Transverse colon (tissue), 4 donors: Measurements from ENCODE around the gene OR2S2. TPM values are rescaled to one million over a fixed set of nuclear protein-coding genes. Genes with fewer than 3 reads are reported as not detected.
"Not testable (repeated sequence)": the region's sequence is repeated elsewhere in the genome, so short reads cannot be mapped to it uniquely, and the experiment has no call there.

Experiments
- DNase-seq: peaks from one replicate; pipeline ENCODE4 v3.0.0-alpha.2; 2019
- H3K27ac ChIP-seq, 4 donors: fragments of 200-600 bp; sonication (generic); 2 replicates each; pipeline ENCODE4 v1.5.1; 2016 to 2018; ENCODE audit warnings: inconsistent platforms in 4 of 4
- H3K27me3 ChIP-seq: fragments of 200-600 bp; sonication (generic); 2 replicates; pipeline ENCODE4 v1.5.1; 2017; ENCODE audit warnings: inconsistent platforms
- H3K36me3 ChIP-seq, 4 donors: fragments of 200-600 bp; sonication (generic); 2 replicates each; pipeline ENCODE4 v1.5.1; 2017 to 2019; ENCODE audit warnings: inconsistent platforms in 4 of 4
- H3K4me1 ChIP-seq, 4 donors: fragments of 200-600 bp; sonication (generic); 2 replicates each; pipeline ENCODE4 v1.5.1; 2017 to 2020; ENCODE audit warnings: inconsistent platforms in 4 of 4
- H3K4me3 ChIP-seq, 4 donors: fragments of 200-600 bp; sonication (generic); 1 replicate in 1 of 4; 2 replicates in 3 of 4; pipeline versions ENCODE4 v1.5.1 to v1.6.1; 2017 to 2019; ENCODE audit warnings: inconsistent platforms in 4 of 4
- H3K9me3 ChIP-seq, 2 donors: fragments of 200-600 bp; sonication (generic); 2 replicates each; pipeline ENCODE4 v1.5.1; 2017 to 2019; ENCODE audit warnings: inconsistent platforms in 2 of 2
- EP300 ChIP-seq: sonication (generic); formaldehyde crosslinking; IDR thresholded peaks from one replicate; pipeline ENCODE4 v1.6.1; 2017; ENCODE audit warnings: antibody characterized with exemption, low read depth
- POLR2A ChIP-seq: fragments of 450-650 bp; IDR thresholded peaks from one replicate; pipeline ENCODE4 v1.6.1; 2016; ENCODE audit warnings: antibody characterized with exemption, mild to moderate bottlenecking, moderate library complexity
- POLR2AphosphoS5 ChIP-seq, 3 donors: sonication (generic); formaldehyde crosslinking; IDR thresholded peaks; one replicate each; pipeline ENCODE4 v1.6.1; 2016; ENCODE audit warnings: antibody characterized with exemption in 3 of 3
- WGBS, 2 donors: methylation state at CpG; one replicate each; pipeline ENCODE4 v1.1.5; 2018; ENCODE audit warnings: low coverage in 1 of 2; 5-methylcytosine and 5-hydroxymethylcytosine counted together
- in situ Hi-C, 4 donors: fragments of 200-750 bp; cut with MboI; loops; one replicate each; pipeline versions ENCODE4 v1.15.0 to v1.15.1; 2017; ENCODE audit warnings: low sequenced_read_pairs in 3 of 4, low pct_ligation_motif_present in 1 of 4, low pct_unique_long_range_greater_than_20kb in 1 of 4
- intact Hi-C: fragments of 100-400 bp; cut with DNase I; formaldehyde crosslinking; loops from one replicate; pipeline ENCODE4 v1.15.1; 2023; ENCODE audit warnings: low total_unique reads
- total RNA-seq, 4 donors: library from RNA; depleted of rRNA; stranded (reverse); fragments of >200 nt; gene quantifications; one replicate each; pipeline ENCODE4 v1.1.0, GENCODE V29; 2016
- TF ChIP-seq, protein P1 (sequence below), 5 experiments: fragments of 200-600 bp in 3 of 5; fragments of 450-650 bp in 2 of 5; sonication (generic) in 3 of 5; IDR thresholded peaks; 1 replicate in 2 of 5; 2 replicates in 3 of 5; pipeline ENCODE4 v1.5.1; 2016 to 2017; ENCODE audit warnings: antibody characterized with exemption in 5 of 5, inconsistent platforms in 3 of 5, mild to moderate bottlenecking in 2 of 5, moderate library complexity in 1 of 5

OR2S2 gene
- total RNA-seq, 4 donors from 2014 or later, result not detected

DNA sequence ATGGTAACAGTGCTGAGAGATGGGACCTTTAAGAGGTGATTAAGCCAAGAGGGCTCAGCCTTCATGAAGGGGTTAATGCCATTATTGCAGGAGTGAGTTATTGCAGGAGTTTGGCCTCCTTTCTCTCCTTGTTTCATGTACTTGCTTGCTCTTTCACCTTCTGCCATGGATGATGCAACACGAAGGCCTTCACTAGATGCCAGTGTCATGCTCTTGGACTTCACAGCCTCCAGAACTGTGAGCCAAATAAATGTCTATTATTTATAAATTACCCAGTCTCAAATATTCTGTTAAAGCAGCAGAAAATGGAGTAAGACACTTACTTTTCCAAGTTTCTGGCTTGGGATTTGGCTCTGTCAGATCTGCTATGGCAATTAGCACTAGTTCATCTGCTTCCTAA is 40.4 kb upstream of the OR2S2 start:
- intact Hi-C loops (loop anchor here (10.0 kb wide), 1 partner anchor 1306 kb away; no protein-coding TSS in a partner anchor), in situ Hi-C loops (no loop called here)
- no peak for DNase-seq
- 86% methylated on average over 1 of the region's 1 CpG; no CpG with 5 or more reads in 1 of the 2 donors for WGBS, 2 donors
- TF ChIP-seq POLR2A (no peak), POLR2AphosphoS5 (IDR thresholded peaks at IDR 0.05) (no peak), EP300 (no peak)
- TF ChIP-seq, protein P1, sequence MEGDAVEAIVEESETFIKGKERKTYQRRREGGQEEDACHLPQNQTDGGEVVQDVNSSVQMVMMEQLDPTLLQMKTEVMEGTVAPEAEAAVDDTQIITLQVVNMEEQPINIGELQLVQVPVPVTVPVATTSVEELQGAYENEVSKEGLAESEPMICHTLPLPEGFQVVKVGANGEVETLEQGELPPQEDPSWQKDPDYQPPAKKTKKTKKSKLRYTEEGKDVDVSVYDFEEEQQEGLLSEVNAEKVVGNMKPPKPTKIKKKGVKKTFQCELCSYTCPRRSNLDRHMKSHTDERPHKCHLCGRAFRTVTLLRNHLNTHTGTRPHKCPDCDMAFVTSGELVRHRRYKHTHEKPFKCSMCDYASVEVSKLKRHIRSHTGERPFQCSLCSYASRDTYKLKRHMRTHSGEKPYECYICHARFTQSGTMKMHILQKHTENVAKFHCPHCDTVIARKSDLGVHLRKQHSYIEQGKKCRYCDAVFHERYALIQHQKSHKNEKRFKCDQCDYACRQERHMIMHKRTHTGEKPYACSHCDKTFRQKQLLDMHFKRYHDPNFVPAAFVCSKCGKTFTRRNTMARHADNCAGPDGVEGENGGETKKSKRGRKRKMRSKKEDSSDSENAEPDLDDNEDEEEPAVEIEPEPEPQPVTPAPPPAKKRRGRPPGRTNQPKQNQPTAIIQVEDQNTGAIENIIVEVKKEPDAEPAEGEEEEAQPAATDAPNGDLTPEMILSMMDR (IDR thresholded peaks at IDR 0.05), result no peak
- H3K4me3 ChIP-seq, result no peak overlapping the region
- no peak overlapping the region for H3K27ac ChIP-seq
- H3K27me3 ChIP-seq, result no peaks in the 10 kb centered on the region
- no peaks in the 10 kb centered on the region for H3K36me3 ChIP-seq
- H3K4me1 ChIP-seq, result no peaks in the 10 kb centered on the region
- peaks cover 10% of the 10 kb centered on the region in 2 donors for H3K9me3 ChIP-seq

DNA sequence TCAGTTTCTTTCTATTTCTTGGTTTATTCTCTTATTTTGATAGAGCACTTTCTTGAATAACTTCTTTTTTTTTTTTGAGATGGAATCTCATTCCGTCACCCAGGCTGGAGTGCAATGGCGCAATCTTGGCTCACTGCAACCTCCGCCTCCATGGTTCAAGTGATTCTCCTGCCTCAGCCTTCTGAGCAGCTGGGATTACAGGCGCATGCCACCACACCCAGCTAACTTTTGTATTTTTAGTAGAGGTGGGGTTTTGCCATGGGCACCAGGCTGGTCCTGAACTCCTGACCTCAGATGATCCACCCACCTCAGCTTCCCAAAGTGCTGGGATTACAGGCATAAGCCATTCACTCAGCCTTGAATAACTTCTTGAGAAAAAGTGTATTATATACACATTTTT is 39.1 kb upstream of the OR2S2 start:
- H3K27me3 ChIP-seq, DNase-seq, H3K27ac ChIP-seq, H3K4me3 ChIP-seq, in situ Hi-C loops, H3K36me3 ChIP-seq, H3K4me1 ChIP-seq: not testable (repeated sequence)
- intact Hi-C loops, result loop anchor here (10.0 kb wide), 1 partner anchor 1308 kb away; no protein-coding TSS in a partner anchor
- H3K9me3 ChIP-seq, result peaks cover 10% of the 10 kb centered on the region in 2 donors
- WGBS, 2 donors, result 90 to 97% methylated on average over 4 of the region's 4 CpGs

DNA sequence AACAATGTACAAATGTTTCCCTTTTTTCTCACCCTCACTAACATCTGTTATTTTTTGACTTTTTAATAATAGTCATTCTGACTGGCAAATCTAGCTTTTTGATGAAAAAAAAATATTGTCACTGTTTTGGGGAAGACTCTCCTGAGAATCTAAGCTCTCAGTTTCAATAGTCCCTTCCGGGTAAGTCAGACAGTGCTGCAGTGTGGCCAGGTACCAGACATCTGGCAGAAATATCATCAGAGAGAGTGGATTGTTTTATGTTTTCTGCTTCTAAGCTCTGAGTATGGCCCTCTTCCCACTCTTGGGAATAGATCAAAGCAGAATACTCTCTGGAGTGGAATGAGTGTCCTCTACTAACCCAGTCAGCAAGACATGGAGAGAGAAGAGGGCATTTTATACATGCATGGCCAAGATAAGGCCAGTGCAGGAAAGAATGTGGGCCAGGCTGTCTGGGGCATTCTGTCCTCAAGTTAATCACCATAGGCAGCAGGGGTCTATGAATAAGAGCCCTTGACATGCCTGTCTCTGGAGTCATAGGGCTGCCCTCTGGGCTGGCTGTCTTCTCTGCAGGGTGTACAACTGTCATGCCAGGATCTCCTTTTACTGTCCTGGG is 38.5 kb upstream of the OR2S2 start:
- Histone ChIP-seq H3K4me1 (no peaks in the 10 kb centered on the region), H3K9me3 (peaks cover 10% of the 10 kb centered on the region in 2 donors), H3K27ac (no peak overlapping the region), H3K36me3 (no peaks in the 10 kb centered on the region), H3K4me3 (no peak overlapping the region), H3K27me3 (peaks cover 6% of the 10 kb centered on the region)
- intact Hi-C loops, result loop anchor here (10.0 kb wide), 1 partner anchor 1308 kb away; no protein-coding TSS in a partner anchor
- no peak for DNase-seq
- in situ Hi-C loops, result no loop called here
- WGBS, 2 donors, result 80 to 81% methylated on average over 1 of the region's 1 CpG
- TF ChIP-seq, protein P1 (IDR thresholded peaks at IDR 0.05), result no peak
- TF ChIP-seq POLR2A (no peak), POLR2AphosphoS5 (IDR thresholded peaks at IDR 0.05) (no peak)

DNA sequence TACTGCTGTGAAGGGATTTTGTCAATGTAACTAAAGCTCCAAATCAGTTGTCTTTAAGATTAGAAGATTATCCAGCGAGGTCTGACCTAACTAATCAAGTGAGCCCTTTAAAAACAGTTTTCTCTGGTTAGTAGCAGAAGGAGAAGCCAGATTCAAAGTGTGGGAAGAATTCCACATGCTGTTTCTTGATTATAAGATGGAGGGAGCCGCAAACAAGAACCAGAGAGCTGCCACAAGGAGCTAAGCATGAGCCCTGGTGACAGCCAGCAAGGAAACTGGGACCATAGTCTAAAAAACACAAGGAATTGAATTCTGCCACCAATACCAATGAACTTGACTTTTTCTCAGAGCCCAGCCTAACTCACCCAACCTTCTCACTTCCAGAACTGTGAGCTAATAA is 37.0 kb upstream of the OR2S2 start:
- Histone ChIP-seq H3K27ac (no peak overlapping the region), H3K4me3 (no peak overlapping the region), H3K4me1 (no peaks in the 10 kb centered on the region), H3K9me3 (peaks cover 10% of the 10 kb centered on the region in 2 donors), H3K36me3 (no peaks in the 10 kb centered on the region), H3K27me3 (peaks cover 9% of the 10 kb centered on the region)
- no peak for DNase-seq
- TF ChIP-seq POLR2AphosphoS5 (IDR thresholded peaks at IDR 0.05) (no peak), EP300 (no peak), POLR2A (no peak)
- TF ChIP-seq, protein P1 (IDR thresholded peaks at IDR 0.05), result no peak
- whole genome bisulfite sequencing, 2 donors, result 75 to 81% methylated on average over 2 of the region's 2 CpGs
- intact Hi-C loops, result loop anchor here (10.0 kb wide), 1 partner anchor 1310 kb away; no protein-coding TSS in a partner anchor
- in situ Hi-C loops, result no loop called here
